ACC112 (cell line): ENCODE data around the gene RNASE13.

ENCODE experiments used
- H2AFZ ChIP-seq: fragments of 200-600 bp; sonication (generic); one replicate; pipeline ENCODE4 v1.6.0; 2017; ENCODE audit warnings: antibody characterized with exemption, low read length; ENCODE audit not compliant: unreplicated experiment
- H3K27ac ChIP-seq: fragments of 200-600 bp; sonication (generic); 2 replicates; pipeline ENCODE4 v1.5.1; 2014; ENCODE audit warnings: low read depth, mild to moderate bottlenecking, antibody characterized with exemption, low read length, moderate library complexity
- H3K27me3 ChIP-seq: fragments of 200-600 bp; sonication (generic); 2 replicates; pipeline ENCODE4 v1.6.1; 2014; ENCODE audit warnings: mild to moderate bottlenecking, antibody characterized with exemption, low read length, moderate library complexity, mixed read lengths; ENCODE audit not compliant: insufficient read depth
- H3K36me3 ChIP-seq: fragments of 200-600 bp; sonication (generic); 2 replicates; pipeline ENCODE4 v1.6.1; 2016; ENCODE audit warnings: mild to moderate bottlenecking, antibody characterized with exemption, low read length, moderate library complexity, mixed read lengths; ENCODE audit not compliant: insufficient read depth
- H3K4me1 ChIP-seq: fragments of 200-600 bp; sonication (generic); one replicate; pipeline ENCODE4 v1.6.1; 2016; ENCODE audit warnings: low read length, mixed read lengths; ENCODE audit not compliant: insufficient read depth, unreplicated experiment, control insufficient read depth
- H3K4me3 ChIP-seq: fragments of 200-600 bp; sonication (generic); 2 replicates; pipeline ENCODE4 v1.5.1; 2014; ENCODE audit warnings: mild to moderate bottlenecking, low read depth, low read length
- H3K79me2 ChIP-seq: fragments of 200-600 bp; sonication (generic); one replicate; pipeline ENCODE4 v1.6.0; 2016; ENCODE audit warnings: low read length; ENCODE audit not compliant: control insufficient read depth, unreplicated experiment, insufficient read depth

RNASE13 gene

GRCh38 chr14:21040370-21040925 is 5.8 kb upstream of the RNASE13 start:
- Histone ChIP-seq H2AFZ (no peak overlapping the region), H3K27me3 (peaks cover 17% of the 10 kb centered on the region), H3K4me3 (no peak overlapping the region), H3K36me3 (no peaks in the 10 kb centered on the region), H3K4me1 (peaks cover 10% of the 10 kb centered on the region), H3K27ac (no peak overlapping the region), H3K79me2 (no peaks in the 10 kb centered on the region)

GRCh38 chr14:21039585-21040369 is 5.2 kb upstream of the RNASE13 start:
- Histone ChIP-seq H2AFZ (no peak overlapping the region), H3K4me3 (no peak overlapping the region), H3K36me3 (no peaks in the 10 kb centered on the region), H3K4me1 (peaks cover 10% of the 10 kb centered on the region), H3K27ac (no peak overlapping the region), H3K79me2 (no peaks in the 10 kb centered on the region), H3K27me3 (peaks cover 24% of the 10 kb centered on the region)

- no peak overlapping the region for H3K4me3 ChIP-seq
- no peak overlapping the region for H2AFZ ChIP-seq
Measured at GRCh38 chr14:21038441-21039422, 4.1 kb upstream of the RNASE13 start.

GRCh38 chr14:21037156-21037555 is 2.5 kb upstream of the RNASE13 start:
- H3K27me3 ChIP-seq = peaks cover 50% of the 10 kb centered on the region
- no peak overlapping the region for H3K27ac ChIP-seq
- H3K79me2 ChIP-seq = no peaks in the 10 kb centered on the region
- no peak overlapping the region for H3K4me3 ChIP-seq
- H3K36me3 ChIP-seq = no peaks in the 10 kb centered on the region
- peaks cover 10% of the 10 kb centered on the region for H3K4me1 ChIP-seq
- H2AFZ ChIP-seq = no peak overlapping the region

More at GRCh38 chr14:21038441-21039422, 4.1 kb upstream of the RNASE13 start:
- H3K27ac ChIP-seq = no peak overlapping the region
- no peaks in the 10 kb centered on the region for H3K79me2 ChIP-seq
- H3K27me3 ChIP-seq = peaks cover 34% of the 10 kb centered on the region
- peaks cover 10% of the 10 kb centered on the region for H3K4me1 ChIP-seq
- no peaks in the 10 kb centered on the region for H3K36me3 ChIP-seq

GRCh38 chr14:21036751-21037150 is 2.1 kb upstream of the RNASE13 start:
- no peaks in the 10 kb centered on the region for H3K79me2 ChIP-seq
- H3K27me3 ChIP-seq = peaks cover 54% of the 10 kb centered on the region
- H2AFZ ChIP-seq = no peak overlapping the region
- H3K4me1 ChIP-seq = peaks cover 6% of the 10 kb centered on the region
- H3K36me3 ChIP-seq = no peaks in the 10 kb centered on the region
- H3K4me3 ChIP-seq = no peak overlapping the region
- H3K27ac ChIP-seq = no peak overlapping the region

GRCh38 chr14:21033133-21033698 is 1.4 kb downstream of the RNASE13 start:
- H3K27me3 ChIP-seq = peaks cover 83% of the 10 kb centered on the region

GRCh38 chr14:21032326-21033132 is 2.1 kb downstream of the RNASE13 start:
- peaks cover 83% of the 10 kb centered on the region for H3K27me3 ChIP-seq
- H3K4me3 ChIP-seq = no peak overlapping the region
- no peaks in the 10 kb centered on the region for H3K4me1 ChIP-seq
- H2AFZ ChIP-seq = no peak overlapping the region
- H3K79me2 ChIP-seq = no peaks in the 10 kb centered on the region
- no peak overlapping the region for H3K27ac ChIP-seq
- H3K36me3 ChIP-seq = no peaks in the 10 kb centered on the region

More at GRCh38 chr14:21033133-21033698, 1.4 kb downstream of the RNASE13 start:
- H3K4me3 ChIP-seq = no peak overlapping the region
- H3K4me1 ChIP-seq = no peaks in the 10 kb centered on the region
- no peaks in the 10 kb centered on the region for H3K36me3 ChIP-seq
- H3K79me2 ChIP-seq = no peaks in the 10 kb centered on the region
- no peak overlapping the region for H3K27ac ChIP-seq
- H2AFZ ChIP-seq = no peak overlapping the region

GRCh38 chr14:21030531-21030930 is 4.1 kb downstream of the RNASE13 start:
- Histone ChIP-seq H3K36me3 (no peaks in the 10 kb centered on the region), H3K27me3 (peaks cover 85% of the 10 kb centered on the region), H3K4me1 (no peaks in the 10 kb centered on the region), H3K4me3 (no peak overlapping the region), H3K27ac (no peak overlapping the region), H3K79me2 (no peaks in the 10 kb centered on the region), H2AFZ (no peak overlapping the region)

- H3K27me3 ChIP-seq = peaks cover 84% of the 10 kb centered on the region
- no peak within 1 kb of the TSS for H3K27ac ChIP-seq
- H2AFZ ChIP-seq = no peak within 1 kb of the TSS
- H3K36me3 ChIP-seq = no peaks in the 10 kb centered on the region
- no peaks in the 10 kb centered on the region for H3K79me2 ChIP-seq
- no peaks in the 10 kb centered on the region for H3K4me1 ChIP-seq
- no peak within 1 kb of the TSS for H3K4me3 ChIP-seq
Measured at GRCh38 chr14:21029917-21030316, 4.7 kb downstream of the RNASE13 start, which contains the start of gene TPPP2. Gene TPPP2, plus strand, starts transcription at chr14:21030217. Its CDS starts 365 bp downstream, at chr14:21030582.

- Histone ChIP-seq H3K79me2 (no peaks in the 10 kb centered on the region), H3K36me3 (no peaks in the 10 kb centered on the region), H3K4me1 (no peaks in the 10 kb centered on the region), H3K27me3 (peaks cover 83% of the 10 kb centered on the region), H2AFZ (no peak overlapping the region), H3K4me3 (no peak overlapping the region), H3K27ac (no peak overlapping the region)
Measured at GRCh38 chr14:21026988-21027315, 7.7 kb downstream of the RNASE13 start.
